IMR-90 (cell line): ENCODE results near the gene TTC21A. TPM values are rescaled to one million over a fixed set of nuclear protein-coding genes. Genes with fewer than 3 reads are reported as not detected.

Experiments used
- ATAC-seq: fragments of 200-7000 bp; cut with Tn5 transposase; 2 replicates; pipeline ENCODE4 v1.9.1; 2020; ENCODE audit warnings: low read depth, mild to moderate bottlenecking, moderate library complexity
- BruUV-seq: library from RNA; stranded (reverse); fragments of 400-500 nt; replicated peaks from 2 replicates; lab custom pipeline; 2021; lab: Mats Ljungman, UMichigan
- CTCF ChIA-PET: fragments of 300-600 bp; formaldehyde crosslinking; extraction: SDS; loops from one replicate; lab custom pipeline; 2021; ENCODE audit warnings: antibody characterized with exemption; lab: Yijun Ruan, JAX
- POLR2A ChIA-PET: fragments of 300-600 bp; sonication (Branson Sonifier 250); formaldehyde crosslinking; loops from one replicate; lab custom pipeline; 2022; ENCODE audit warnings: antibody characterized with exemption; ENCODE audit not compliant: unreplicated experiment; lab: Charles Lee
- DNase-seq: peaks from one replicate; pipeline ENCODE4 v3.0.0; 2013
- H2AFZ ChIP-seq: replicated peaks from 2 replicates; pipeline ENCODE3; 2013; ENCODE audit warnings: low read length, mild to moderate bottlenecking; ENCODE audit not compliant: poor library complexity
- H2AK5ac ChIP-seq: 2 replicates; pipeline ENCODE4 v1.6.1; 2013; ENCODE audit warnings: low read depth, low read length, inconsistent platforms
- H2AK9ac ChIP-seq: replicated peaks from 2 replicates; pipeline ENCODE3; 2013; ENCODE audit warnings: mild to moderate bottlenecking, low read depth, low read length, moderate library complexity; ENCODE audit not compliant: poor library complexity
- H2BK120ac ChIP-seq: 2 replicates; pipeline ENCODE4 v1.6.1; 2013; ENCODE audit warnings: low read depth, low read length, inconsistent platforms
- H2BK15ac ChIP-seq: 3 replicates; pipeline ENCODE4 v1.6.1; 2013; ENCODE audit warnings: low read depth, low read length, inconsistent platforms
- H2BK20ac ChIP-seq: 2 replicates; pipeline ENCODE4 v1.6.1; 2013; ENCODE audit warnings: low read depth, mild to moderate bottlenecking, inconsistent platforms, low read length, moderate library complexity
- H2BK5ac ChIP-seq: 2 replicates; pipeline ENCODE4 v1.6.1; 2013; ENCODE audit warnings: mild to moderate bottlenecking, low read depth, low read length, inconsistent platforms; ENCODE audit not compliant: poor library complexity, severe bottlenecking
- H3K14ac ChIP-seq: replicated peaks from 2 replicates; pipeline ENCODE4 v1.6.1; 2013; ENCODE audit warnings: low read depth, low read length, inconsistent platforms
- H3K18ac ChIP-seq: 2 replicates; pipeline ENCODE4 v1.6.1; 2013; ENCODE audit warnings: low read depth, low read length, control low read depth
- H3K23ac ChIP-seq: 2 replicates; pipeline ENCODE4 v1.6.1; 2013; ENCODE audit warnings: low read depth, low read length, inconsistent platforms
- H3K27ac ChIP-seq: 2 replicates; pipeline ENCODE4 v1.5.1; 2013; ENCODE audit warnings: mild to moderate bottlenecking, control low read depth, low read length; ENCODE audit not compliant: insufficient read depth
- H3K27me3 ChIP-seq: 2 replicates; pipeline ENCODE4 v1.6.1; 2013; ENCODE audit warnings: low read length; ENCODE audit not compliant: control insufficient read depth, insufficient read depth
- H3K36me3 ChIP-seq: 2 replicates; pipeline ENCODE4 v1.6.1; 2013; ENCODE audit warnings: low read length, mixed read lengths; ENCODE audit not compliant: control insufficient read depth, insufficient read depth
- H3K4ac ChIP-seq: 2 replicates; pipeline ENCODE4 v1.6.1; 2013; ENCODE audit warnings: low read depth, low read length, inconsistent platforms
- H3K4me1 ChIP-seq: 2 replicates; pipeline ENCODE4 v1.6.1; 2013; ENCODE audit warnings: low read length, mixed read lengths; ENCODE audit not compliant: control insufficient read depth, insufficient read depth
- H3K4me2 ChIP-seq: 2 replicates; pipeline ENCODE4 v1.6.1; 2013; ENCODE audit warnings: low read depth, mild to moderate bottlenecking, control low read depth, low read length, moderate library complexity
- H3K4me3 ChIP-seq: 2 replicates; pipeline ENCODE4 v1.5.1; 2013; ENCODE audit warnings: low read depth, mild to moderate bottlenecking, control low read depth, low read length, moderate library complexity; ENCODE audit not compliant: insufficient read depth
- H3K56ac ChIP-seq: 2 replicates; pipeline ENCODE4 v1.6.1; 2013; ENCODE audit warnings: low read length, inconsistent platforms; ENCODE audit not compliant: insufficient read depth; ENCODE audit errors: extremely low read depth
- H3K79me1 ChIP-seq, 2 experiments: 2 replicates each; pipeline ENCODE4 v1.6.1; 2013; ENCODE audit warnings: low read length in 2 of 2, inconsistent platforms in 1 of 2, low read depth in 1 of 2
- H3K9ac ChIP-seq: 2 replicates; pipeline ENCODE4 v1.6.1; 2013; ENCODE audit warnings: low read depth, low read length, control low read depth
- H3K9me1 ChIP-seq: 2 replicates; pipeline ENCODE4 v1.6.1; 2013; ENCODE audit warnings: low read length, inconsistent platforms; ENCODE audit not compliant: insufficient read depth
- H3K9me3 ChIP-seq: 2 replicates; pipeline ENCODE4 v1.6.1; 2013; ENCODE audit warnings: low read length; ENCODE audit not compliant: control insufficient read depth, insufficient read depth
- H4K20me1 ChIP-seq: 2 replicates; pipeline ENCODE4 v1.6.1; 2013; ENCODE audit warnings: low read length, inconsistent platforms; ENCODE audit not compliant: insufficient read depth
- H4K5ac ChIP-seq: 2 replicates; pipeline ENCODE4 v1.6.1; 2013; ENCODE audit warnings: mild to moderate bottlenecking, low read depth, low read length, control low read depth
- H4K8ac ChIP-seq, 2 experiments: 2 replicates each; pipeline ENCODE4 v1.6.1; 2013; ENCODE audit warnings: low read depth in 2 of 2, low read length in 2 of 2, control low read depth in 1 of 2, inconsistent platforms in 1 of 2
- H4K91ac ChIP-seq: 2 replicates; pipeline ENCODE4 v1.6.1; 2013; ENCODE audit warnings: low read depth, low read length, inconsistent platforms; ENCODE audit not compliant: insufficient read depth
- CHD1 ChIP-seq: IDR thresholded peaks from 2 replicates; pipeline ENCODE4 v1.6.1; 2012; ENCODE audit warnings: low read depth, low read length, improper control_type of control experiment
- CTCF ChIP-seq: conservative IDR thresholded peaks from 2 replicates; pipeline ENCODE4 v1.5.1; 2012; ENCODE audit warnings: mild to moderate bottlenecking, low read depth, low read length, improper control_type of control experiment
- MAFK ChIP-seq: IDR thresholded peaks from 2 replicates; pipeline ENCODE4 v1.6.1; 2012; ENCODE audit warnings: low read depth, low read length, improper control_type of control experiment
- NFE2L2 ChIP-seq: fragments of 150-350 bp; IDR thresholded peaks from 2 replicates; pipeline ENCODE4 v1.6.1; 2016; ENCODE audit warnings: low read depth, mild to moderate bottlenecking, low read length
- USF2 ChIP-seq: fragments of 150-350 bp; IDR thresholded peaks from 2 replicates; pipeline ENCODE4 v1.6.1; 2017; ENCODE audit warnings: mild to moderate bottlenecking, antibody characterized with exemption, low read length, low read depth
- WGBS, 2 experiments: methylation state at CpG; one replicate each; pipeline versions ENCODE4 v1.1.5 to v1.1.7; 2013; ENCODE audit warnings: missing lambda C conversion rate in 2 of 2; ENCODE audit not compliant: insufficient read length in 1 of 2; ENCODE audit errors: extremely low coverage in 2 of 2; 5-methylcytosine and 5-hydroxymethylcytosine counted together
- dilution Hi-C: fragments of 300-500 bp; cut with HindIII; formaldehyde crosslinking; loops from one replicate; pipeline ENCODE4 v1.14.3; 2018; ENCODE audit warnings: low sequenced_read_pairs; ENCODE audit not compliant: unreplicated experiment
- in situ Hi-C: fragments of 300-500 bp; cut with MboI; formaldehyde crosslinking; loops from 3 replicates; pipeline ENCODE4 v1.14.3; 2019; ENCODE audit warnings: low sequenced_read_pairs, inconsistent platforms, mixed read lengths
- intact Hi-C: fragments of 100-400 bp; cut with micrococcal nuclease; formaldehyde crosslinking; loops from 2 replicates; pipeline ENCODE4 v1.10.0; 2022
- polyA plus RNA-seq, 3 experiments: library from polyadenylated mRNA; depleted of rRNA; stranded (reverse); fragments of >200 nt; gene quantifications; 2 replicates each; pipeline ENCODE4 v1.2.3, GENCODE V29; 2012; ENCODE audit warnings: low replicate concordance in 1 of 3
- total RNA-seq: library from RNA; depleted of rRNA; stranded (reverse); fragments of >200 nt; gene quantifications from 2 replicates; pipeline ENCODE4 v1.2.3, GENCODE V29; 2012

TTC21A gene
- total and polyA plus RNA-seq, 2 of the 4 experiments (the other 2 are of a cell fraction) = 0.90 to 1.8 TPM

GRCh38 chr3:39099738-39100499 is 7.6 kb upstream of the TTC21A start:
- H4K5ac ChIP-seq = no peak overlapping the region

More at GRCh38 chr3:39099738-39100499, 7.6 kb upstream of the TTC21A start:
- Histone ChIP-seq H2AK5ac (no peak overlapping the region), H3K4me1 (no peaks in the 10 kb centered on the region), H3K4me3 (no peak overlapping the region), H3K27ac (no peak overlapping the region), H3K14ac (no peak overlapping the region), H3K4ac (no peak overlapping the region), H4K91ac (no peak overlapping the region), H2BK5ac (no peak overlapping the region), H3K4me2 (no peak overlapping the region), H3K23ac (no peak overlapping the region), H2BK20ac (no peak overlapping the region), H2AFZ (no peak overlapping the region), H3K27me3 (no peaks in the 10 kb centered on the region), H4K20me1 (peaks cover 49% of the 10 kb centered on the region), H3K56ac (no peak overlapping the region), H3K9me1 (no peaks in the 10 kb centered on the region), H3K9ac (no peak overlapping the region), H3K18ac (no peak overlapping the region), H2AK9ac (peak overlapping the region; percentile 7), H2BK15ac (no peak overlapping the region), H2BK120ac (no peak overlapping the region), H4K8ac (no peak overlapping the region), H3K79me1 (peaks cover 17 to 48% of the 10 kb centered on the region in 2 experiments), H3K36me3 (peaks cover 46% of the 10 kb centered on the region), H3K9me3 (no peaks in the 10 kb centered on the region)
- no TSS peak for BruUV-seq
- no CpG with 5 or more reads among the region's 2 CpGs for WGBS, 2 experiments
- intact Hi-C loops = no loop called here
- dilution Hi-C loops = no loop called here
- DNase-seq (no peak), ATAC-seq (no peak)
- POLR2A ChIA-PET = no interaction called here
- TF ChIP-seq MAFK (no peak), CHD1 (no peak), CTCF (no peak), USF2 (no peak), NFE2L2 (no peak)
- CTCF ChIA-PET = no interaction called here
- in situ Hi-C loops = no loop called here
